DMS 273 (cell line): Measurements from ENCODE around the gene EFEMP2.
A peak's percentile ranks its signal among the peaks of the same experiment; 100 is the strongest.

ENCODE experiments used
- DNase-seq: peaks from one replicate; lab custom pipeline; 2025; ENCODE audit not compliant: unreplicated experiment; lab: John Stamatoyannopoulos, UW

Gene EFEMP2

DNA sequence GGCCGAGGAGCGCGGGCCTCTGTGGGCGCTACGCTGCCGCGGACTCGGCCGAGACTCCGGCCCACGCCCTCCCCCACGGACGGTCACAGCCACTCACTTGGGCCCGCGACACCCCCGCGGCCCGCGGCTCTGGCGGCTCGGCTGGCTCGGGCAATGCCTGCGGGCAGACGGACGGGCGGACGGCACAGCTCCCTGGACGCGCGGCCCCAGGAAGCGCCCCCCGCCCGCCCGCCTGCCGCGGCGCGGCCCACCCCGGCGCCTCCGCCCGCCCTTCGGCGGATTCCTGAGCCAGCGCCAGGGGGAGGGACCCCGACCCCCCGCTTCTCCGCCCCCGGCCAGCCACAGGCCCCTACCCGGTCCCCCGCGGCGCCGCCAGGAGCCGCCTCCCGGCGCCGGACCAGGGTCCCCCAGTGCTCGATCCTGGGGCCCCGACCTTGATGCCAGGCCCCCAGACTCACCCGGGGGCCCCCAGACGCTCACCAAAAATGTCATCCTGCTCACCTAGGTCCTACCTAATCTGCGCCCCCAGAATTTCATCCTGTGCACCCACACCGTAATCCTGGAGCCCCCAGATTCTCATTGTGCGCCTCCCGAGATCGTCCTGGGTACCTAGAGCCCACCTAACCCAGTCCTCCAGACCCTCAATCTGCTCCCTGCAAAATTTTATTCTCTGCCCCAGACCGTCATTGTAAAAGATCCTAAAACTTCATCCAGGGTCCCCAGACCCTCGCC, at the start of gene EFEMP2:
Gene EFEMP2, minus strand, starts transcription at position 215 of the 732 bp plus-strand sequence. CDS start 446 bp downstream, outside the sequence.
- DNase-seq = no peak

GRCh38 chr11:65921876-65922275, 49.3 kb upstream of the EFEMP2 start:
- DNase-seq = no peak

DNA sequence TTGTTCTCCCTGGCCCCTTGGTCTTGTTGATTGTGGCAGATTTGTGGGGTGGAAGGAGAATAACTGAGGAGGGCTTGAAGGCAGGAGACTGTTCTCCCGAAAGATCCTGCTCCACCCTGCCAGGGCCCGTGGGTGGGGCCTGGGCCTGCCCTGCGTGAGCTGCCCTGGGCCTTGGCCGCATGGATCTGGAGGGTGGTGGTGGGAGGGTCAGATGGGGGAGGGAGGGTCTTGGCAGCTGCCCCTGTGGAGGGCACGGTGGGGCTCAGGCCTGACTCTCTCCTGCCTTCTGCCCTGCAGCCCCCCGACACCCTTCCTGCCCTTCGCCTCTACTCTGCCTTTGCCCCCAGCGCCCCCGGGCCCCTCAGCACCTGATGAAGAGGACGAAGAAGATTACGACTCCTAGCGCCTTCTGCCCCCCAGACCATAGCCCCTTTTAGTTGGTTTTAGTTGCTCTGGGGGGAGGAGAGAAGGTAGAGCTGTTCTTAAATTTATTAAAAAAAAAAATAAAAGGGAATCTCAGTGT, 48.5 kb upstream of the EFEMP2 start:
- no peak for DNase-seq

- DNase-seq = no peak
These were observed 47.8 kb upstream of the EFEMP2 start for GRCh38 chr11:65920372-65920802.

GRCh38 chr11:65919573-65920371, 47.2 kb upstream of the EFEMP2 start:
- peak; percentile 62 for DNase-seq

GRCh38 chr11:65919141-65919572, 46.6 kb upstream of the EFEMP2 start, which contains the start of gene DRAP1:
TSS of gene DRAP1 (plus strand) at chr11:65919426. CDS start at chr11:65919502, 76 bp downstream.
- DNase-seq = peak; percentile 97

GRCh38 chr11:65918211-65919140, 45.9 kb upstream of the EFEMP2 start, which contains the start of gene C11orf68:
TSS of gene C11orf68 (minus strand) at chr11:65919062. CDS start at chr11:65919031, 31 bp downstream.
- DNase-seq = peak; percentile 63

- DNase-seq = no peak
These were observed 45.0 kb upstream of the EFEMP2 start for GRCh38 chr11:65917434-65918210.

DNA sequence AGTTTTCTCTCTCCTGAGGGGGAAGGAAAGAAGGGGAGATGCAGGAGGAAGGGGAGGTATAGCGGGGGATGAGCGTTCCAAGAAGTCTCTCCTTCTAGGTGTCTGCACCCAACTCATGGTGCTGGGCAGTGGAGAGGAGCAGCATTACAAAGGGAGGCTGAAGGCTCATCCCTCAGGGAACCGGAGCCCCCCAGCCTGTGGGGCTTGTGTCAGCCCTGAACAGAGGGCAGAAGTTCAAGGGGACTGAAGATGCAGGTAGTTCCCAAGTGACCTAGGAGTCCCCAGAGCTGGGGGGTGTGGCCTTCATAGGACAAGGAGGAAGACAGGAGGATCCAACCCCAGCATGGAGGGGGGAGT, 44.5 kb upstream of the EFEMP2 start:
- no peak for DNase-seq

DNA sequence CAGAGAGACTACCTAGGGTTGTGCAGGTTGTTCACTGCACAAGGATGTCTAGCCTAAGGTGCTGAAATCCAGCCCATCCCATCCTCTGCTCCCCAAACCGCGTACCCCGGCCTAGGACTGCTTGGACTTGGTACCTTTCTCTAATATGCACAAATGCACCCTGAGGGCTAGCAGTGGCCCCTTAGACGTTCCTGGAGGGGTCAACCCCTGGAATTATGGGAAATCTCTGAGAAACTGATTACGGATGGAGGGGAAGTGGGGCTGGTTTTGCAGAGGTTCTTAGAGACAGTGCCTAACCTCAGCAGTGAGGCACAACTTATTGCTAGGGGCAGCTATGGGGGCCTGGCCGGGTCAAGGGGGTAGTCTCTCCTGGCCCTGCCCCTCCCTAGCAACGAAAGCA, 43.8 kb upstream of the EFEMP2 start:
- DNase-seq = no peak

DNA sequence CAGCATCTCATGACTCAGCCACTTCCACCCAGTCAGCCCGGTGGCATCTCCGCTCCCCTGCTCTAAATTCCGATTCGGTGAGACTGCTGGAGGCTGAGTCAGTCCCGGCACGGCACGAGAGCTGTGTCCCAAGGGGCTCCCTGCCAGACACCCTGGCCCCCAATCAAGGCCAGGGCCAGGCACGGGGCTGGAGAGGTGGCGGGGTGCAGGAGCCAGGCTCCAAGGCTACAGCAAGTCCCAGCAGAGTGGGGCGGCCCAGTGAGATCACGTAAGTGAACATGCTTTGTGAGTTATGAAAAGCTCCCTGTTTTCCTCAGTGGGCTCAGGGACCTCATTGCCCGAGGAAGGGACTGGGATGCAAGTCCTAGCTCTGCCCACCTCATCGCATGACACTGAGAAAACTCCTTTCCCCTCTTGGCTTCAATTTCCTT, 43.2 kb upstream of the EFEMP2 start:
- DNase-seq = peak; percentile 63

- DNase-seq = peak; percentile 72
These were observed 42.7 kb upstream of the EFEMP2 start for GRCh38 chr11:65915101-65915820.

GRCh38 chr11:65912845-65913244, 40.2 kb upstream of the EFEMP2 start:
- DNase-seq = no peak

- DNase-seq = peak; percentile 82
These were observed 39.3 kb upstream of the EFEMP2 start for GRCh38 chr11:65911682-65912568.

- DNase-seq = no peak
These were observed 35.3 kb upstream of the EFEMP2 start for GRCh38 chr11:65907878-65908277.

- DNase-seq = no peak
These were observed 34.0 kb upstream of the EFEMP2 start for GRCh38 chr11:65906602-65907001.

DNA sequence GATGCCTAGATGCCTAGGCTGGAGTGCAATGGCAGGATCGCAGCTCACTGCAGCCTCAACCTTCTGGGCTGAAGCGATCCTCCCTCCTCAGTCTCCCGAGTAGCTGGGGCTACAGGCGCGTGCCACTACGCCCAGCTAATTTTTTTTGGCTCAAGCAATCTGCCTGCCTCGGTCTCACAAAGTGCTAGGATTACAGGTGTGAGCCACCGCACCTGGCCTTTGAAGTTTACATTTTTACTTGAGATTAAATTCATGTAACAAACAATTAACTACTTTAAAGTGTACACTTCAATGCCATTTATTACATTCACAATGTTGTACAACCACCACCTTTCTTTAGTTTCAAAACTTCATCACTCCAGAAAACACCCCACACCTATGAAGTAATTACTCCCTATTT, 31.1 kb upstream of the EFEMP2 start:
- DNase-seq = no peak

GRCh38 chr11:65903068-65903481, 30.5 kb upstream of the EFEMP2 start:
- no peak for DNase-seq
